GM18868 (cell line): ENCODE data around the gene AP1M2.
"Not testable (repeated sequence)": the region's sequence is repeated elsewhere in the genome, so short reads cannot be mapped to it uniquely, and the experiment has no call there.

Source experiments
- ATAC-seq: cut with Tn5 transposase; IDR thresholded peaks from one replicate; pipeline ENCODE4 v1.9.1; 2021; ENCODE audit warnings: mild to moderate bottlenecking, moderate library complexity; ENCODE audit not compliant: unreplicated experiment

Gene AP1M2

GRCh38 chr19:10543420-10544241 is 43.5 kb downstream of the AP1M2 start, which contains the start of gene ATG4D:
TSS of gene ATG4D (plus strand) at chr19:10543904. CDS start at chr19:10544091, 187 bp downstream.
- peak; percentile 65 for ATAC-seq

DNA sequence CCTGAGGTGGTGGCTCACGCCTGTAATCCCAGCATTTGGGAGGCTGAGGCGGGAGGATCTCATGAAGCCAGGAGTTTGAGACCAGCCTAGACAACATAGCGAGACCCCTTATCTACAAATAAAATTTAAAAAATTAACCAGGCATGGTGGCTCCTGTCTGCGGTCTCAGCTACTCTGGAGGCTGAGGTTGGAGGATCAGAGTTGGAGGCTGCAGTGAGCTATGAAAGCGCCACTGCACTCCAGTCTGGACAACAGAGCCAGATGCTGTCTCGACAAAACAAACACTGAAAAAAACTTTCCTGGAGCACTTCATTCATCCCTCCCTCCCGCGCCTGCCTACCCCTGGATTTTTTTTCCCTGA is 44.1 kb downstream of the AP1M2 start:
- no peak for ATAC-seq

GRCh38 chr19:10539016-10539415 is 48.1 kb downstream of the AP1M2 start:
- ATAC-seq: not testable (repeated sequence)

DNA sequence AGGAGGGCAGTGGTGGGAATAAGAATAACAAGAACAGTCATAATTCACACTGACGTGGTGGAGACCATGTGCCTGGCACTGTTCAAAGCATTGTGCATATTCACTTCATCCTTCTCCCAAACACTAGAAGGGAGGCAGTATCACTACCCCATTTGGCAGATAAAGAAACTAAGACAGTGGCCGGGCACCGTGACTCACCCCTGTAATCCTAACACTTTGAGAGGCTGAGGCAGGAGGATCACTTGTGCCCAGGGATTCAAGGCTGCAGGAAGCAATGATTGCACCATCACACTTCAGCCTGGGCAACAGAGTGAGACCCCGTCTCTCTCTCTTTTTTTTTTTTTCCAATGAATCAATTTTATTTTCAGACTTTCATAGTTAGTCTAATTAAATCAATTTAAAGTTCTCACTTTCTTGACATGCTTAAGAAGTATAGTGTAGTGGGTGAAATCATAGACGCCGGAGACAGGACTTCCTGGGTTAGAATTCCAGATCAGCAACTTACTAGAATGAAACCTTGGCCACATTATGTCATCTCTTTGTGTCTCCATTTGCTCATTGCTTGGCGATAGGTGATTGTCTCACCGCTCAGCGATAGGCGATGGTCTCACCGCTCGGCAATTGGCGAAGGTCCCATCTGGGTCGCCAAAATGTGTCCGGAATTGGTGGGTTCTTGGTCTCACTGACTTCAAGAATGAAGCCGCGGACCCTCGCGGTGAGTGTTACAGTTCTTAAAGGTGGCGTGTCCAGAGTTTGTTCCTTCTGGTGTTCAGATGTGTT is 48.7 kb downstream of the AP1M2 start:
- ATAC-seq: no peak

DNA sequence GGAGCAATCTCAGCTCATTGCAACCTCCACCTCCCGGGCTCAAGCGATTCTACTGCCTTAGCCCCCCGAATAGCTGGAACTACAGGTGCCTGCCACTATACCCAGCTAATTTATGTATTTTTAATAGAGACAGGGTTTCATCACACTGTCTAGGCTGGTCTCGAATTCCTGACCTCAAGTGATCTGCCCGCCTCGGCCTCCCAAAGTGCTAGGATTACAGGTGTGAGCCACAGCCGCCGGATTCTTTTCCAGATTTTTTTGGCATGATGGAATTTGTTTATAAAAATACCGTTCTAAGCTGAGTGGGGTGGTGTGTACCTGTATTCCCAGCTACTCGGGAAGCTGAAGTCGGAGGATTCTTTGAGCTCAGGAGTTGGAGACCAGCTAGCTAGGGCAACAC is 49.4 kb downstream of the AP1M2 start:
- no peak for ATAC-seq

DNA sequence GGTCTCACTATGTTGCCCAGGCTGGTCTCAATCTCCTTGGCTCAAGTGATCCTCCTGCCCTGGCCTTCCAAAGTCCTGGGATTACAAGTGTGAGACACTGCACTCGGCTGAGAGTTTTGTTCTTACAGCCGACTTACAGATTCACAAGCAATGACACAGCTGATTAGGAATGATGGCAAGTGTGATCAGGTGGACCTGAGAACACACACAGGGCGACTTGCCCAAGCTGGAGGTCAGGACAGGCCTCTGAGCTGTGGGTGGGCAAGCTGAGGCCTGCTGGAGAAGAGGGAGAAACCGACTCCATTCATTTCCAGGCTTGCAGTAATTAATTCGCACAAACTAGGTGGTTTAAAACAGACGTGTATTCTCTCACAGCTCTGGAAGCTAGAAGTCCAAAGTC is 51.5 kb downstream of the AP1M2 start:
- ATAC-seq: no peak

DNA sequence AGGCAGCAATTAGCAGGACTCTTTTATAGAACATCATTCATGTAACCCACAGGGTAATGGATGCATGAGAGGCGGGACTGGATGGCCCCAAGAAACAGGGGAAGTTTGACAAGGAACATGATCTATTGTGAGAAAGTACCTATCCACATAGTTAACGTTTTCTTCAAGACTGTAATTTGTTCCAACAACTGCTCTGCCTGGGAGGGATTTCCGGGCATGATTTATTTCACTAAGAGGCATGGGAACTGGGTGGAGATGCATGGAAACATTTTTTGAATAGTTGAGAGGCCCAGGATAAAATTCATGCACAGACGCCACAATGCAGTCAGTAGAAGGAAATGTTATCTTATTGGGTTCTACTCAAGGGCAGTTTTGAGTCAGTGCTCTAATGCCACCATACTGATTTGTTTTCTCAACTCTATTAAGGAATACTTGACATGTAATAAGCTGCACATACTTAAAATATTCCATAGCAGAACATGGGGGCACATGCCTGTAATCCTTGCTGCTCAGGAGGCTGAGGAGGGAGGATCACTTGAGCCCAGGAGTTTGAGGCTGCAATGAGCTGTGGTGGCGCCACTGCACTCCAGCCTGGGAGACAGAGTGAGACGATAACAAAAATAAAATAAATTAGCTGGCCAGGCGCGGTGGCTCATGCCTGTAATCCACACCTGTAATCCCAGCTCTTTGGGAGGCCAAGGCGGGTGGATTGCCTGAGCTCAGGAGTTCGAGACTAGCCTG is 53.3 kb downstream of the AP1M2 start:
- no peak for ATAC-seq

DNA sequence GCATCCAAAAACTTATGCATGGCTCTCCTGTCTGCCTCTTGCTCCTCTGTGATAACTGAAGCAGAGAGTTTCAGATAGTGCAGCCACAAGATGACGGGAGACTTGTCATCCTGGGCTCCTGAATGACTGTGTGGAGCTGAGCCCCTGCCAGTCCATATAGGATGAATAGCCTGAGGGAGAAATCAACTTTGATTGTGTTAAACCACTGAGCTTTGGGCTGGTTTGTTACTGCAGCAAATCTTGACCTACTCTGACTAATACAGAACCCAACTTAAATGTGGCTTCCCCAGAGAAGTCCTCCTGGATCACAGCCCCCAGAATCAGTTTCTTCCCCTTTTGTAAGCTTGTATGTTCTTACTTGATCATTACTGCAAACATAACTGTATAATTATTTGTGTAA is 54.7 kb downstream of the AP1M2 start:
- no peak for ATAC-seq

- ATAC-seq: not testable (repeated sequence)
These were observed 60.2 kb downstream of the AP1M2 start for GRCh38 chr19:10526887-10527286.

DNA sequence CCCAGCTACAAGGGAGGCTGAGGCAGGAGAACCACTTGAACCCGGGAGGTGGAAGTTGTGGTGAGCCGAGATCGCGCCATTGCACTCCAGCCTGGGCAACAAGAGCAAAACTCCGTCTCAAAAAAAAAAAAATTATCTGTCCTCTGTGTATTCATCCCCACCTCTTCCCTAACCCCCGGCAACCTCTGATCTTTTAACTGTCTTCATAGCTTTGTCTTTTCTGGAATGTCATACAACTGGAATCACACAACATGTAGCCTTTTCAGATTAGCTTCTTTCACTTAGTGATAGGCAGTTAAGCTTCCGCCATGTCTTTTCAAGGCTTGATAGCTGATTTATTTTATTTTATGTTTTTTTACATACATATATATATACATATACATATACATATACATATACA is 61.5 kb downstream of the AP1M2 start:
- no peak for ATAC-seq

GRCh38 chr19:10523135-10523636 is 63.9 kb downstream of the AP1M2 start:
- ATAC-seq: no peak
